ENCODE data around the gene C6orf62. TPM values are rescaled to one million over a fixed set of nuclear protein-coding genes. Genes with fewer than 3 reads are reported as not detected.

C6orf62 gene
- polyA plus RNA-seq, 1 of the 3 experiments (the other 2 are of a cell fraction): 36.0 TPM

- no peaks in the 10 kb centered on the region for H3K4me1 ChIP-seq (ENCODE audit: control insufficient read depth in 1 of 2, insufficient read depth in 2 of 2, low read depth in 1 of 2, low read length in 1 of 2)
- 88% methylated on average over 4 of the region's 5 CpGs for WGBS (ENCODE audit: low lambda C conversion rate)
- no peak for TF ChIP-seq ELF1 (IDR thresholded peaks at IDR 0.05)
- TF ChIP-seq, protein P1, sequence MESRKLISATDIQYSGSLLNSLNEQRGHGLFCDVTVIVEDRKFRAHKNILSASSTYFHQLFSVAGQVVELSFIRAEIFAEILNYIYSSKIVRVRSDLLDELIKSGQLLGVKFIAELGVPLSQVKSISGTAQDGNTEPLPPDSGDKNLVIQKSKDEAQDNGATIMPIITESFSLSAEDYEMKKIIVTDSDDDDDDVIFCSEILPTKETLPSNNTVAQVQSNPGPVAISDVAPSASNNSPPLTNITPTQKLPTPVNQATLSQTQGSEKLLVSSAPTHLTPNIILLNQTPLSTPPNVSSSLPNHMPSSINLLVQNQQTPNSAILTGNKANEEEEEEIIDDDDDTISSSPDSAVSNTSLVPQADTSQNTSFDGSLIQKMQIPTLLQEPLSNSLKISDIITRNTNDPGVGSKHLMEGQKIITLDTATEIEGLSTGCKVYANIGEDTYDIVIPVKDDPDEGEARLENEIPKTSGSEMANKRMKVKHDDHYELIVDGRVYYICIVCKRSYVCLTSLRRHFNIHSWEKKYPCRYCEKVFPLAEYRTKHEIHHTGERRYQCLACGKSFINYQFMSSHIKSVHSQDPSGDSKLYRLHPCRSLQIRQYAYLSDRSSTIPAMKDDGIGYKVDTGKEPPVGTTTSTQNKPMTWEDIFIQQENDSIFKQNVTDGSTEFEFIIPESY (IDR thresholded peaks at IDR 0.05; ENCODE audit: borderline replicate concordance, low read depth): no peak
- no peak for TF ChIP-seq FOXJ3 (CRISPR knock-in tag; IDR thresholded peaks at IDR 0.05)
- TF ChIP-seq GABPA (IDR thresholded peaks at IDR 0.05; ENCODE audit: low read depth): no peak
- no peak for TF ChIP-seq EZH2phosphoT487 (IDR thresholded peaks at IDR 0.05; ENCODE audit: borderline replicate concordance, low read depth)
- TF ChIP-seq NFIC (IDR thresholded peaks at IDR 0.05; ENCODE audit: borderline replicate concordance): 0 out of 2 replicates have a peak, but pooled peaks have one; percentile 8
- TF ChIP-seq TAF1 (IDR thresholded peaks at IDR 0.05; ENCODE audit: borderline replicate concordance, low read depth, low read length): no peak
- no peaks in the 10 kb centered on the region for H3K9me2 ChIP-seq
- H3K36me3 ChIP-seq (replicated peaks in 1 of 2; ENCODE audit: control insufficient read depth in 1 of 2, insufficient read depth in 2 of 2, low read length in 1 of 2): no peaks in the 10 kb centered on the region
- no peak overlapping the region for H3K4me3 ChIP-seq (ENCODE audit: low read depth in 2 of 2, low read length in 1 of 2)
- DNase-seq: no peak
- no peak overlapping the region for H3K27ac ChIP-seq (ENCODE audit: low read depth in 2 of 2, low read length in 1 of 2)
- ChIA-PET CTCF (interaction anchor here (0.7 kb wide), 1 partner anchor 66 kb away, joined by 3 read pairs; no protein-coding TSS in a partner anchor), POLR2A (no interaction called here)
- H3K27me3 ChIP-seq (ENCODE audit: insufficient read depth): no peaks in the 10 kb centered on the region
- H3F3A ChIP-seq (replicated peaks; ENCODE audit: insufficient read depth): no peaks in the 10 kb centered on the region
- H2AFZ ChIP-seq (ENCODE audit: low read depth): no peak overlapping the region
- H3K4me2 ChIP-seq: no peak overlapping the region
- no peak overlapping the region for H3K9ac ChIP-seq
- H3K9me3 ChIP-seq: no peaks in the 10 kb centered on the region
- no peaks in the 10 kb centered on the region for H4K20me1 ChIP-seq (ENCODE audit: insufficient read depth)
- no peaks in the 10 kb centered on the region; the same call in 1 of the 2 replicates for H3K79me2 ChIP-seq (ENCODE audit: insufficient read depth)
These were observed 49.4 kb upstream of the C6orf62 start for GRCh38 chr6:24768361-24768760.

GRCh38 chr6:24766680-24767462 is 47.9 kb upstream of the C6orf62 start:
- no peaks in the 10 kb centered on the region for H4K20me1 ChIP-seq (ENCODE audit: insufficient read depth)
- CTCF ChIA-PET: interaction anchor here (1.0 kb wide), 1 partner anchor 14 kb away, joined by 3 read pairs; no protein-coding TSS in a partner anchor
- WGBS (ENCODE audit: low lambda C conversion rate): 60% methylated on average over 9 of the region's 9 CpGs
- H2AFZ ChIP-seq (ENCODE audit: low read depth): peak overlapping the region; percentile 54; the same call in 1 of the 2 replicates
- H3K9me2 ChIP-seq: no peaks in the 10 kb centered on the region
- POLR2A ChIA-PET: no interaction called here
- no peaks in the 10 kb centered on the region for H3K4me1 ChIP-seq (ENCODE audit: control insufficient read depth in 1 of 2, insufficient read depth in 2 of 2, low read depth in 1 of 2, low read length in 1 of 2)
- no peaks in the 10 kb centered on the region for H3K27me3 ChIP-seq (ENCODE audit: insufficient read depth)
- no peaks in the 10 kb centered on the region for H3K36me3 ChIP-seq (replicated peaks in 1 of 2; ENCODE audit: control insufficient read depth in 1 of 2, insufficient read depth in 2 of 2, low read length in 1 of 2)
- no peak overlapping the region for H3K4me3 ChIP-seq (ENCODE audit: low read depth in 2 of 2, low read length in 1 of 2)
- H3K79me2 ChIP-seq (ENCODE audit: insufficient read depth): no peaks in the 10 kb centered on the region; the same call in 1 of the 2 replicates
- no peak overlapping the region for H3K4me2 ChIP-seq
- peak; percentile 36 for DNase-seq
- H3K9me3 ChIP-seq: no peaks in the 10 kb centered on the region
- no peak overlapping the region for H3K9ac ChIP-seq
- no peak overlapping the region for H3K27ac ChIP-seq (ENCODE audit: low read depth in 2 of 2, low read length in 1 of 2)
- H3F3A ChIP-seq (replicated peaks; ENCODE audit: insufficient read depth): no peaks in the 10 kb centered on the region
- TF ChIP-seq, protein P1 (IDR thresholded peaks at IDR 0.05; ENCODE audit: borderline replicate concordance, low read depth): no peak
- TF ChIP-seq MXI1 (IDR thresholded peaks at IDR 0.05; ENCODE audit: low read depth, low read length) (no peak), JUND (IDR thresholded peaks at IDR 0.05) (no peak), TCF12 (IDR thresholded peaks at IDR 0.05) (no peak), TAF1 (IDR thresholded peaks at IDR 0.05; ENCODE audit: borderline replicate concordance, low read depth, low read length) (no peak), USF2 (IDR thresholded peaks at IDR 0.05; ENCODE audit: borderline replicate concordance, low read depth, low read length) (no peak), FOSL2 (IDR thresholded peaks at IDR 0.05; ENCODE audit: borderline replicate concordance, low read depth) (no peak), POLR2AphosphoS5 (IDR thresholded peaks at IDR 0.05; ENCODE audit: low read depth, low read length) (no peak)
- TF ChIP-seq, protein P2, sequence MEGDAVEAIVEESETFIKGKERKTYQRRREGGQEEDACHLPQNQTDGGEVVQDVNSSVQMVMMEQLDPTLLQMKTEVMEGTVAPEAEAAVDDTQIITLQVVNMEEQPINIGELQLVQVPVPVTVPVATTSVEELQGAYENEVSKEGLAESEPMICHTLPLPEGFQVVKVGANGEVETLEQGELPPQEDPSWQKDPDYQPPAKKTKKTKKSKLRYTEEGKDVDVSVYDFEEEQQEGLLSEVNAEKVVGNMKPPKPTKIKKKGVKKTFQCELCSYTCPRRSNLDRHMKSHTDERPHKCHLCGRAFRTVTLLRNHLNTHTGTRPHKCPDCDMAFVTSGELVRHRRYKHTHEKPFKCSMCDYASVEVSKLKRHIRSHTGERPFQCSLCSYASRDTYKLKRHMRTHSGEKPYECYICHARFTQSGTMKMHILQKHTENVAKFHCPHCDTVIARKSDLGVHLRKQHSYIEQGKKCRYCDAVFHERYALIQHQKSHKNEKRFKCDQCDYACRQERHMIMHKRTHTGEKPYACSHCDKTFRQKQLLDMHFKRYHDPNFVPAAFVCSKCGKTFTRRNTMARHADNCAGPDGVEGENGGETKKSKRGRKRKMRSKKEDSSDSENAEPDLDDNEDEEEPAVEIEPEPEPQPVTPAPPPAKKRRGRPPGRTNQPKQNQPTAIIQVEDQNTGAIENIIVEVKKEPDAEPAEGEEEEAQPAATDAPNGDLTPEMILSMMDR (IDR thresholded peaks at IDR 0.05): peak; percentile 67
- TF ChIP-seq, protein P3, sequence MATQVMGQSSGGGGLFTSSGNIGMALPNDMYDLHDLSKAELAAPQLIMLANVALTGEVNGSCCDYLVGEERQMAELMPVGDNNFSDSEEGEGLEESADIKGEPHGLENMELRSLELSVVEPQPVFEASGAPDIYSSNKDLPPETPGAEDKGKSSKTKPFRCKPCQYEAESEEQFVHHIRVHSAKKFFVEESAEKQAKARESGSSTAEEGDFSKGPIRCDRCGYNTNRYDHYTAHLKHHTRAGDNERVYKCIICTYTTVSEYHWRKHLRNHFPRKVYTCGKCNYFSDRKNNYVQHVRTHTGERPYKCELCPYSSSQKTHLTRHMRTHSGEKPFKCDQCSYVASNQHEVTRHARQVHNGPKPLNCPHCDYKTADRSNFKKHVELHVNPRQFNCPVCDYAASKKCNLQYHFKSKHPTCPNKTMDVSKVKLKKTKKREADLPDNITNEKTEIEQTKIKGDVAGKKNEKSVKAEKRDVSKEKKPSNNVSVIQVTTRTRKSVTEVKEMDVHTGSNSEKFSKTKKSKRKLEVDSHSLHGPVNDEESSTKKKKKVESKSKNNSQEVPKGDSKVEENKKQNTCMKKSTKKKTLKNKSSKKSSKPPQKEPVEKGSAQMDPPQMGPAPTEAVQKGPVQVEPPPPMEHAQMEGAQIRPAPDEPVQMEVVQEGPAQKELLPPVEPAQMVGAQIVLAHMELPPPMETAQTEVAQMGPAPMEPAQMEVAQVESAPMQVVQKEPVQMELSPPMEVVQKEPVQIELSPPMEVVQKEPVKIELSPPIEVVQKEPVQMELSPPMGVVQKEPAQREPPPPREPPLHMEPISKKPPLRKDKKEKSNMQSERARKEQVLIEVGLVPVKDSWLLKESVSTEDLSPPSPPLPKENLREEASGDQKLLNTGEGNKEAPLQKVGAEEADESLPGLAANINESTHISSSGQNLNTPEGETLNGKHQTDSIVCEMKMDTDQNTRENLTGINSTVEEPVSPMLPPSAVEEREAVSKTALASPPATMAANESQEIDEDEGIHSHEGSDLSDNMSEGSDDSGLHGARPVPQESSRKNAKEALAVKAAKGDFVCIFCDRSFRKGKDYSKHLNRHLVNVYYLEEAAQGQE (IDR thresholded peaks at IDR 0.05; ENCODE audit: low read depth, low read length): no peak
